OCI-LY7 (cell line): ENCODE data around the gene NOCT.

ENCODE experiments used
- EZH2phosphoT487 ChIP-seq: fragments of 200-600 bp; sonication (generic); IDR thresholded peaks from 2 replicates; pipeline ENCODE4 v1.6.1; 2018; ENCODE audit warnings: low read depth, borderline replicate concordance, mild to moderate bottlenecking, mixed run types, antibody characterized with exemption, low read length, moderate library complexity, mixed read lengths
- TF ChIP-seq, protein P1 (sequence below): fragments of 200-600 bp; sonication (generic); conservative IDR thresholded peaks from 2 replicates; pipeline ENCODE4 v1.5.1; 2014; ENCODE audit warnings: mild to moderate bottlenecking, antibody characterized with exemption, low read length, moderate library complexity, mixed read lengths

DNA sequence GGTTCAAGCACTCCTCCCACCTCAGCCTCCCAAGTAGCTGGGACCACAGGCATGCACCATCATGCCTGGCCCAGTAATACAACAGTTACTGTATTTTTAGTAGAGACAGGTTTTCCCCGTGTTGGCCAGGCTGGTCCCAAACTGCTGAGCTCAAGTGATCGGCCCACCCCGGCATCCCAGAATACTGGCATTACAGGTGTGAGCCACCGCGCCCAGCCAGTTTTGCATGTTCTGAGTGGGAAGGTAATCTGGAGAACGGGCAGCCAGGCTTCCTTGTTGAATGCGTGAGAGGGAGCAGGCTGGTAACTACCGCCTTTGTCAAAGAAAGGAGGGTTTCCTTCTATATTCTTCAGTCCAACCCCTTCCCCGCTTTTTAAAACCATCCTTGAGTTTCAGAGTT lies 9.1 kb downstream of the NOCT start:
- TF ChIP-seq, protein P1, sequence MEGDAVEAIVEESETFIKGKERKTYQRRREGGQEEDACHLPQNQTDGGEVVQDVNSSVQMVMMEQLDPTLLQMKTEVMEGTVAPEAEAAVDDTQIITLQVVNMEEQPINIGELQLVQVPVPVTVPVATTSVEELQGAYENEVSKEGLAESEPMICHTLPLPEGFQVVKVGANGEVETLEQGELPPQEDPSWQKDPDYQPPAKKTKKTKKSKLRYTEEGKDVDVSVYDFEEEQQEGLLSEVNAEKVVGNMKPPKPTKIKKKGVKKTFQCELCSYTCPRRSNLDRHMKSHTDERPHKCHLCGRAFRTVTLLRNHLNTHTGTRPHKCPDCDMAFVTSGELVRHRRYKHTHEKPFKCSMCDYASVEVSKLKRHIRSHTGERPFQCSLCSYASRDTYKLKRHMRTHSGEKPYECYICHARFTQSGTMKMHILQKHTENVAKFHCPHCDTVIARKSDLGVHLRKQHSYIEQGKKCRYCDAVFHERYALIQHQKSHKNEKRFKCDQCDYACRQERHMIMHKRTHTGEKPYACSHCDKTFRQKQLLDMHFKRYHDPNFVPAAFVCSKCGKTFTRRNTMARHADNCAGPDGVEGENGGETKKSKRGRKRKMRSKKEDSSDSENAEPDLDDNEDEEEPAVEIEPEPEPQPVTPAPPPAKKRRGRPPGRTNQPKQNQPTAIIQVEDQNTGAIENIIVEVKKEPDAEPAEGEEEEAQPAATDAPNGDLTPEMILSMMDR = no peak
- TF ChIP-seq EZH2phosphoT487 = no peak
